Measurements from ENCODE around the gene DUSP14. TPM values are rescaled to one million over a fixed set of nuclear protein-coding genes. Genes with fewer than 3 reads are reported as not detected.
"Not testable (repeated sequence)": the region's sequence is repeated elsewhere in the genome, so short reads cannot be mapped to it uniquely, and the experiment has no call there.

The DUSP14 gene
- total RNA-seq = 27.0 TPM
- long read RNA-seq, transcript DUSP14-206 (3 exons, 1,537 nt) = major isoform, 161 of 174 reads
- long read RNA-seq, transcript DUSP14-204 (3 exons, 1,559 nt) = minor isoform, 5 of 174 reads
- long read RNA-seq, partial matches to known transcripts = 3 of 174 reads
- long read RNA-seq, other reads (novel, unspliced or antisense) = 2 of 174 reads

DNA sequence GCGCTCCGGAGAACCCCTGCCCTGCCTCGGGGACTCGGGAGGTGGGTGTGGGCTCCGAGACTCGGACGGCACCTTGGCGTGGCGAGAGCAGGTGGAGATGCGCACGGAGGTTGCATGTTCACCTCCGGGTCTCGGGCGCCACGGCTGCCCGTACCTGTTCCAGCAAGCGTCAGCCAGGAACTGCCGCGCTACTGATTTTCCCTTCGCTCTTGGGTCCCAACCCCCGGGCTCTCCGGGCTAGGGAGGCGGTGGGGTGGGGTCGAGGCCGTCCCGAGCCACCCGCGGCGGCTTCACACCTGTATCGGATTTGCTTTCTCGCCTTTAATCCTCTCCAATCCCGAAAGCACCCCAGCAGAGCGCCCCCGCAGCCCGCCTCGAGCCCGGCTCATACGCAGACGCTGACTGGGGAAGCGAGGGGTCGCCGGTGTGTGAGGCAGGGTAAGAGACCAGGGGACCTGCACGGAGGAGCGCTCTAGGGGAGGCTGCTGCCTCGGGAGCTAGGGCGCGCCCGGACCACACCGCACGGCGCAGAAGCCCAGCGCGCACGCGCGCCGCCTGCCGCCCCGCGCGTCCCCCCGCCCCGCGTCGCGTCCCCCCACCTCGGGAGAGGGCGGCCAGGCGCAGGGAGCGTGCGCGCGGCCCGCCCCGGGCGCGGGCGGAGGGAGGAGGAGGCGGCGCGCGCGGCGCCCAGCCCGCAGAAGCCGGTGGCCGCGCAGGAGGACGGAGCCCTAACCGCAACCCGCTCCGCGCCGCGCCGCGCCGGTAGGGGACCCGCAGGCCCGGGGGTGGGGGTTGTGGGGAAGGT is at the start of gene DUSP14:
Gene DUSP14 (plus strand): TSS at position 695 of the 805 bp plus-strand sequence. CDS start 22,382 bp downstream, outside the sequence.
- DNase-seq (ENCODE audit: low spot score) = peak; percentile 92

- DNase-seq (ENCODE audit: low spot score) = no peak
Measured at GRCh38 chr17:37440424-37440823, 49.3 kb upstream of the DUSP14 start.

- peak; percentile 39 for DNase-seq (ENCODE audit: low spot score)
Measured at GRCh38 chr17:37441369-37442014, 48.2 kb upstream of the DUSP14 start.

GRCh38 chr17:37446027-37446426 is 43.7 kb upstream of the DUSP14 start:
- no peak for DNase-seq (ENCODE audit: low spot score)

- DNase-seq (ENCODE audit: low spot score) = no peak
Measured at GRCh38 chr17:37447641-37448040, 42.0 kb upstream of the DUSP14 start.

DNA sequence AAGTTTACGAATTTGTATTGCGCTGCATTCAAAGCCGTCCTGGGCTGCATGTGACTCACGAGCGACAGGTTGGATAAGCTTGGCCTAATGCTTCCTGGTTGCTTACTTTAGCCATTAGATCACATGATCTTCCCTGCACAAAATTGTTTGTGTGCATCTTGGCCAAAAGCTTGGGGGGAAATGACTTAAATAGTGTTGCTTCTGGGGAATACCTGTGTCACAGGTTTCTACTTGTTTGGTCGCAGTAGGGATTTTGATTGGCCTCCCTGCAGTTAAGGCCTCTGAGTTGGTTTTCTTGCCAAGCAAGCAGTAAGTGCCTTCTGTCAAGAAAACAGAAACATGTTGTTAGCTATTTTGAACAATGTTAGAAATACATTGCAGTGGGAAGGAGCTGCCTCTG is 39.6 kb upstream of the DUSP14 start:
- DNase-seq (ENCODE audit: low spot score) = no peak

DNA sequence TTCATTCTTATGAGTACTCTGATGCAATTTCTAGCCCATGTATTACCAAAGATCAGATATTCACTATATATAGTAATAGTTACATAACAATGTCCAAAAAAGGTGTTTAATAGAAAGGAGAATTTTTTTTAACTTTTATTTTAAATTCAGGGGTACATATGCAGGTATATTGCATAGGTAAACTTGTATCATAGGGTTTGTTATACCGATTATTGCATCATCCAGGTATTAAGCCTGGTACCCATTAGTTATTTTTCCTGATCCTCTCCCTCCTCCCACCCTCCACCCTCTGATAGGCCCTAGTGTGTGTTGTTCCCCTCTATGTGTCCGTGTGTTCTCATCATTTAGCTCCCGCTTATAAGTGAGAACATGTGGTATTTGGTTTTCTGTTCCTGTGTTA is 31.9 kb upstream of the DUSP14 start:
- DNase-seq (ENCODE audit: low spot score) = not testable (repeated sequence)

GRCh38 chr17:37458805-37459204 is 30.9 kb upstream of the DUSP14 start:
- DNase-seq (ENCODE audit: low spot score) = no peak

- DNase-seq (ENCODE audit: low spot score) = no peak
Measured at GRCh38 chr17:37461668-37462067, 28.0 kb upstream of the DUSP14 start.

DNA sequence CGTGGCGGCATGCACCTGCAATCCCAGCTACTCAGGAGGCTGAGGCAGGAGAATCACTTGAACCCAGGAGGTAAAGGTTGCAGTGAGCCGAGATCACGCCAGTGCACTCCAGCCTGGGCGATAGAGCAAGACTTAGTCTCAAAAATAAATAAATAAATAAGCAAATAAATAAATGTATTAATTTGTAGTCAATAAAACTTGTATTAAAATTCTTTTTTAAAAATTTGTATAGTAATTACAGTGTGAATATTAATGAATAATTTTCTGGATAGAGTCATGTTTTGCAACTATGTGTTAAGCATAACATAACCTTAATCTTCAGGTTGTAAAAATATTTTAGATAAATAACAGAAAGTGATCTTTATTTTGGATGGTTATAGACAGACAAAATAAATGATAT is 27.2 kb upstream of the DUSP14 start:
- no peak for DNase-seq (ENCODE audit: low spot score)

GRCh38 chr17:37463039-37463438 is 26.7 kb upstream of the DUSP14 start:
- no peak for DNase-seq (ENCODE audit: low spot score)

- no peak for DNase-seq (ENCODE audit: low spot score)
Measured at GRCh38 chr17:37465069-37465616, 24.5 kb upstream of the DUSP14 start.

- DNase-seq (ENCODE audit: low spot score) = no peak
Measured at GRCh38 chr17:37466471-37466870, 23.2 kb upstream of the DUSP14 start.

- no peak for DNase-seq (ENCODE audit: low spot score)
Measured at GRCh38 chr17:37470181-37470580, 19.5 kb upstream of the DUSP14 start.

GRCh38 chr17:37475731-37476420 is 13.8 kb upstream of the DUSP14 start:
- no peak for DNase-seq (ENCODE audit: low spot score)

GRCh38 chr17:37476431-37477120 is 13.1 kb upstream of the DUSP14 start:
- DNase-seq (ENCODE audit: low spot score) = no peak

DNA sequence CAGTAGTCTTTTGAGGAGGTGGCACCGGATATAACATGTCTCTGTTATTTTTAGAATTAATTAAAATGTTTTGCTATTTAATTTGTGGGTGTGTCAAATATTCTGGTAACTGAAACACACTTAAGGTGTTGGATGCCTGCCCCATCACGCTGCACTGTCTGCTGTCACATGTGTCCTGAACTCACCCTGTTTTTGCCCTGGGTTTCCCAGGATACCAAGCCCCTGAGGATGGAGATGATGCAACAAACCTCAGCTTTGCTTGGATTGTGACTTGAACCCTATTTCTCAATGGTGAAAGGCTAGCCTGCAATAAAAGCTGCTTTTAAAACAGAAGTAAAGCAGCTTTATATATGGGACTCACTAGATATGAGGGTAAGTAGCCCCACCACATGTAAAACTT is 11.5 kb upstream of the DUSP14 start:
- no peak for DNase-seq (ENCODE audit: low spot score)

GRCh38 chr17:37479025-37479424 is 10.7 kb upstream of the DUSP14 start:
- no peak for DNase-seq (ENCODE audit: low spot score)

GRCh38 chr17:37480427-37480826 is 9.3 kb upstream of the DUSP14 start:
- DNase-seq (ENCODE audit: low spot score) = no peak

DNA sequence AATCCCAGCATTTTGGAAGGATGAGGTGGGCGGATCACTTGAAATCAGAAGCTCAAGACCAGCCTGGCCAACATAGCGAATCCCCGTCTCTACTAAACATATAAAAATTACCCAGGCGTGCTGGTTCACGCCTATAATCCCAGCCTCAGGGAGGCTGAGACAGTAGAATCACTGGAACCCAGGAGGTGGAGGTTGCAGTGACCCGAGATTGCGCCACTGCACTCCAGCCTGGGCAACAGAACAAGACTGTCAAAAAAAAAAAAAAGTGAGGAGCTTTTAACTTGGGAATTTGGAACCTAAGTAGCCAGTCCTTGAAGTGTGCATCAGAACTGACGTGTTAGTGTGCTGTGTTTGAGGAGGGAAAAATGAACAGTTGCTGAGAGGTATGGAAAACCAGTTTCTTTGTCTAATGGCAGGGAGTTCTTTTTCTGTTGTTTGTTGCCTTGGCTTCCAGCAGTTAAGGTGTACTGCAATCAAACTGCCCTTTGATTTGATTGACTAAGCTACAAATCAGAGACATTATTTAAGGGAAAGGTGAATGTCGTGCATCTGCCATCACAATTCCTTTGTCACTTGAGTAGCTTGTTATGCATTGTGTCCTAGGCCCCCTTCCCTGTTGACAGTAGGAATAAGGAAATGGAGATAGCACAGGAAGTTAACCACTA is 8.6 kb upstream of the DUSP14 start:
- DNase-seq (ENCODE audit: low spot score) = no peak

All from mesenteric fat pad (tissue), 1 donor.